Transverse colon (tissue), 4 donors: ENCODE measurements around the gene SERGEF. TPM values are rescaled to one million over a fixed set of nuclear protein-coding genes. Genes with fewer than 3 reads are reported as not detected.
A peak's percentile ranks its signal among the peaks of the same experiment; 100 is the strongest.

Experiments
- DNase-seq: peaks from one replicate; pipeline ENCODE4 v3.0.0-alpha.2; 2019
- H3K27ac ChIP-seq, 4 donors: fragments of 200-600 bp; sonication (generic); 2 replicates each; pipeline ENCODE4 v1.5.1; 2016 to 2018; ENCODE audit warnings: inconsistent platforms in 4 of 4
- H3K27me3 ChIP-seq: fragments of 200-600 bp; sonication (generic); 2 replicates; pipeline ENCODE4 v1.5.1; 2017; ENCODE audit warnings: inconsistent platforms
- H3K36me3 ChIP-seq, 4 donors: fragments of 200-600 bp; sonication (generic); 2 replicates each; pipeline ENCODE4 v1.5.1; 2017 to 2019; ENCODE audit warnings: inconsistent platforms in 4 of 4
- H3K4me1 ChIP-seq, 4 donors: fragments of 200-600 bp; sonication (generic); 2 replicates each; pipeline ENCODE4 v1.5.1; 2017 to 2020; ENCODE audit warnings: inconsistent platforms in 4 of 4
- H3K4me3 ChIP-seq, 4 donors: fragments of 200-600 bp; sonication (generic); 1 replicate in 1 of 4; 2 replicates in 3 of 4; pipeline versions ENCODE4 v1.5.1 to v1.6.1; 2017 to 2019; ENCODE audit warnings: inconsistent platforms in 4 of 4
- H3K9me3 ChIP-seq, 2 donors: fragments of 200-600 bp; sonication (generic); 2 replicates each; pipeline ENCODE4 v1.5.1; 2017 to 2019; ENCODE audit warnings: inconsistent platforms in 2 of 2
- CTCF ChIP-seq, 5 experiments: fragments of 200-600 bp in 3 of 5; fragments of 450-650 bp in 2 of 5; sonication (generic) in 3 of 5; IDR thresholded peaks; 1 replicate in 2 of 5; 2 replicates in 3 of 5; pipeline ENCODE4 v1.5.1; 2016 to 2017; ENCODE audit warnings: antibody characterized with exemption in 5 of 5, inconsistent platforms in 3 of 5, mild to moderate bottlenecking in 2 of 5, moderate library complexity in 1 of 5
- EP300 ChIP-seq: sonication (generic); formaldehyde crosslinking; IDR thresholded peaks from one replicate; pipeline ENCODE4 v1.6.1; 2017; ENCODE audit warnings: antibody characterized with exemption, low read depth
- POLR2A ChIP-seq: fragments of 450-650 bp; IDR thresholded peaks from one replicate; pipeline ENCODE4 v1.6.1; 2016; ENCODE audit warnings: antibody characterized with exemption, mild to moderate bottlenecking, moderate library complexity
- POLR2AphosphoS5 ChIP-seq, 3 donors: sonication (generic); formaldehyde crosslinking; IDR thresholded peaks; one replicate each; pipeline ENCODE4 v1.6.1; 2016; ENCODE audit warnings: antibody characterized with exemption in 3 of 3
- WGBS, 2 donors: methylation state at CpG; one replicate each; pipeline ENCODE4 v1.1.5; 2018; ENCODE audit warnings: low coverage in 1 of 2; 5-methylcytosine and 5-hydroxymethylcytosine counted together
- in situ Hi-C, 4 donors: fragments of 200-750 bp; cut with MboI; loops; one replicate each; pipeline versions ENCODE4 v1.15.0 to v1.15.1; 2017; ENCODE audit warnings: low sequenced_read_pairs in 3 of 4, low pct_ligation_motif_present in 1 of 4, low pct_unique_long_range_greater_than_20kb in 1 of 4
- intact Hi-C: fragments of 100-400 bp; cut with DNase I; formaldehyde crosslinking; loops from one replicate; pipeline ENCODE4 v1.15.1; 2023; ENCODE audit warnings: low total_unique reads
- total RNA-seq, 4 donors: library from RNA; depleted of rRNA; stranded (reverse); fragments of >200 nt; gene quantifications; one replicate each; pipeline ENCODE4 v1.1.0, GENCODE V29; 2016

Gene SERGEF
- total RNA-seq, 4 donors from 2014 or later, result 11.6 to 28.9 (median 19.1) TPM

- WGBS, 2 donors, result 86 to 100% methylated on average over 1 to 2 of the region's 2 CpGs
- Histone ChIP-seq H3K27ac (no peak overlapping the region), H3K4me3 (no peak overlapping the region), H3K9me3 (no peaks in the 10 kb centered on the region), H3K4me1 (no peaks in the 10 kb centered on the region), H3K27me3 (no peaks in the 10 kb centered on the region), H3K36me3 (peaks cover 0 to 7% (median 0%) of the 10 kb centered on the region in 4 donors)
- DNase-seq, result no peak
- TF ChIP-seq CTCF (IDR thresholded peaks at IDR 0.05), result no peak
- no peak for TF ChIP-seq POLR2AphosphoS5 (IDR thresholded peaks at IDR 0.05)
- no peak for TF ChIP-seq EP300
- TF ChIP-seq POLR2A, result no peak
- intact Hi-C loops (no loop called here), in situ Hi-C loops (loop anchor here in 2 of 4 donors (10.0 kb wide), 1 partner anchor 112 kb away; the partner anchor contains the start of gene SAAL1 (in 2 of the 2))
These were observed 19.9 kb downstream of the SERGEF start for GRCh38 chr11:17992916-17993315.

GRCh38 chr11:17991783-17992433 lies 20.9 kb downstream of the SERGEF start:
- H3K9me3 ChIP-seq, result no peaks in the 10 kb centered on the region
- H3K4me1 ChIP-seq, result no peaks in the 10 kb centered on the region
- no peak overlapping the region for H3K4me3 ChIP-seq
- intact Hi-C loops, result no loop called here
- DNase-seq, result peak; percentile 30
- H3K36me3 ChIP-seq, result peaks cover 0 to 8% (median 2%) of the 10 kb centered on the region in 4 donors
- no peaks in the 10 kb centered on the region for H3K27me3 ChIP-seq
- no peak overlapping the region for H3K27ac ChIP-seq
- WGBS, 2 donors, result 37 to 41% methylated on average over 4 of the region's 4 CpGs
- in situ Hi-C loops, result loop anchor here in 2 of 4 donors (10.0 kb wide), 1 partner anchor 113 kb away; the partner anchor contains the start of gene SAAL1 (in 2 of the 2)
- peak; percentile 75 to 79 (median 78) for TF ChIP-seq CTCF (IDR thresholded peaks at IDR 0.05)
- no peak for TF ChIP-seq POLR2A

- no peak for TF ChIP-seq POLR2A
- no peak for TF ChIP-seq CTCF (IDR thresholded peaks at IDR 0.05)
- TF ChIP-seq EP300, result no peak
- TF ChIP-seq POLR2AphosphoS5 (IDR thresholded peaks at IDR 0.05), result no peak
- no peaks in the 10 kb centered on the region for H3K9me3 ChIP-seq
- 96 to 100% methylated on average over 1 of the region's 1 CpG for WGBS, 2 donors
- no peaks in the 10 kb centered on the region for H3K4me1 ChIP-seq
- intact Hi-C loops (no loop called here), in situ Hi-C loops (loop anchor here in 2 of 4 donors (10.0 kb wide), 2 partner anchors 235 to 265 kb away; no protein-coding TSS in a partner anchor)
- no peak overlapping the region for H3K4me3 ChIP-seq
- H3K27ac ChIP-seq, result no peak overlapping the region
- no peaks in the 10 kb centered on the region for H3K27me3 ChIP-seq
- peaks cover 0 to 14% (median 4%) of the 10 kb centered on the region in 4 donors for H3K36me3 ChIP-seq
- no peak for DNase-seq
These were observed 23.5 kb downstream of the SERGEF start for GRCh38 chr11:17989306-17989705.

- intact Hi-C loops, result no loop called here
- H3K27ac ChIP-seq, result no peak overlapping the region
- 93% methylated on average over 1 of the region's 1 CpG; no CpG with 5 or more reads in 1 of the 2 donors for WGBS, 2 donors
These were observed 24.4 kb downstream of the SERGEF start for GRCh38 chr11:17988465-17988864.

More at GRCh38 chr11:17988465-17988864, 24.4 kb downstream of the SERGEF start:
- DNase-seq, result no peak
- Histone ChIP-seq H3K27me3 (no peaks in the 10 kb centered on the region), H3K4me1 (no peaks in the 10 kb centered on the region), H3K9me3 (no peaks in the 10 kb centered on the region), H3K4me3 (no peak overlapping the region), H3K36me3 (peaks cover 0 to 15% (median 4%) of the 10 kb centered on the region in 4 donors)
- in situ Hi-C loops, result loop anchor here in 2 of 4 donors (10.0 kb wide), 2 partner anchors 234 to 264 kb away; no protein-coding TSS in a partner anchor
- no peak for TF ChIP-seq POLR2AphosphoS5 (IDR thresholded peaks at IDR 0.05)
- no peak for TF ChIP-seq POLR2A
- no peak for TF ChIP-seq EP300
- TF ChIP-seq CTCF (IDR thresholded peaks at IDR 0.05), result no peak
